MCF 10A (cell line): ENCODE data around the gene SPI1. TPM values are rescaled to one million over a fixed set of nuclear protein-coding genes. Genes with fewer than 3 reads are reported as not detected.

Experiments used
- BruUV-seq: library from RNA; stranded (reverse); fragments of 400-500 nt; replicated peaks from 2 replicates; lab custom pipeline; 2021; lab: Mats Ljungman, UMichigan
- CTCF ChIA-PET: fragments of 300-600 bp; sonication (Branson Sonifier 250); formaldehyde crosslinking; extraction: SDS; loops from one replicate; lab custom pipeline; 2021; ENCODE audit warnings: antibody characterized with exemption, inconsistent platforms; lab: Yijun Ruan, JAX
- POLR2A ChIA-PET: fragments of 300-600, 350-650 bp; sonication (Branson Sonifier 250); formaldehyde crosslinking; extraction: SDS; loops from one replicate; lab custom pipeline; 2020; ENCODE audit warnings: antibody characterized with exemption, inconsistent platforms; lab: Yijun Ruan, JAX
- DNase-seq: peaks from one replicate; pipeline ENCODE4 v3.0.0-alpha.2; 2018; ENCODE audit not compliant: unreplicated experiment
- H3K27ac Mint-ChIP-seq: one replicate; pipeline ENCODE4 v1.8.0; 2022; ENCODE audit warnings: mild to moderate bottlenecking, low read depth, mixed read lengths; ENCODE audit not compliant: unreplicated experiment
- H3K27me3 Mint-ChIP-seq: one replicate; pipeline ENCODE4 v1.8.0; 2022; ENCODE audit warnings: mixed read lengths; ENCODE audit not compliant: insufficient read depth, unreplicated experiment
- H3K36me3 Mint-ChIP-seq: one replicate; pipeline ENCODE4 v1.8.0; 2022; ENCODE audit warnings: mild to moderate bottlenecking, moderate library complexity, mixed read lengths; ENCODE audit not compliant: insufficient read depth, unreplicated experiment
- H3K4me1 Mint-ChIP-seq: one replicate; pipeline ENCODE4 v1.8.0; 2022; ENCODE audit warnings: mixed read lengths; ENCODE audit not compliant: insufficient read depth, unreplicated experiment
- H3K4me3 Mint-ChIP-seq: one replicate; pipeline ENCODE4 v1.8.0; 2022; ENCODE audit warnings: mild to moderate bottlenecking, moderate library complexity, mixed read lengths; ENCODE audit not compliant: unreplicated experiment
- H3K9me3 Mint-ChIP-seq: one replicate; pipeline ENCODE4 v1.8.0; 2022; ENCODE audit warnings: mixed read lengths; ENCODE audit not compliant: unreplicated experiment
- CTCF ChIP-seq: fragments of 200-600 bp; IDR thresholded peaks from one replicate; pipeline ENCODE4 v1.8.0; 2022; ENCODE audit warnings: antibody characterized with exemption, mild to moderate bottlenecking; ENCODE audit not compliant: unreplicated experiment
- intact Hi-C: fragments of 100-400 bp; cut with micrococcal nuclease; formaldehyde crosslinking; loops from 2 replicates; pipeline ENCODE4 v1.14.1; 2022
- total RNA-seq: library from RNA; stranded (reverse); gene quantifications from 2 replicates; pipeline ENCODE4 v1.2.3, GENCODE V29; 2022

SPI1 gene
- total RNA-seq, 1 experiment from 2014 or later = not detected

- BruUV-seq = no TSS peak
- ChIA-PET POLR2A (interaction anchor here (0.6 kb wide), 1 partner anchor 347 kb away, joined by 4 read pairs; no protein-coding TSS in a partner anchor), CTCF (interaction anchor here (0.6 to 0.8 kb wide), 2 partner anchors 20 to 40 kb away, joined by 3 read pairs; no protein-coding TSS in a partner anchor)
- Mint-ChIP-seq H3K9me3 (no peaks in the 10 kb centered on the region), H3K4me1 (no peaks in the 10 kb centered on the region), H3K27ac (no peak overlapping the region), H3K4me3 (no peak overlapping the region), H3K36me3 (peaks cover 11% of the 10 kb centered on the region), H3K27me3 (no peaks in the 10 kb centered on the region)
- no peak for TF ChIP-seq CTCF
- no peak for DNase-seq
- intact Hi-C loops = no loop called here
Observed at GRCh38 chr11:47333886-47334443, 44.4 kb downstream of the SPI1 start.

- intact Hi-C loops = no loop called here
- Mint-ChIP-seq H3K9me3 (no peaks in the 10 kb centered on the region), H3K27me3 (no peaks in the 10 kb centered on the region), H3K36me3 (peaks cover 11% of the 10 kb centered on the region), H3K4me1 (no peaks in the 10 kb centered on the region), H3K27ac (no peak overlapping the region), H3K4me3 (no peak overlapping the region)
- no peak for TF ChIP-seq CTCF
- no TSS peak for BruUV-seq
- DNase-seq = no peak
- ChIA-PET POLR2A (interaction anchor here (0.6 kb wide), 1 partner anchor 348 kb away, joined by 4 read pairs; no protein-coding TSS in a partner anchor), CTCF (interaction anchor here (0.8 kb wide), 1 partner anchor 41 kb away, joined by 3 read pairs; no protein-coding TSS in a partner anchor)
Observed at GRCh38 chr11:47333526-47333845, 44.9 kb downstream of the SPI1 start.

- H3K36me3 Mint-ChIP-seq = peaks cover 15% of the 10 kb centered on the region
- POLR2A ChIA-PET = interaction anchor here (0.6 kb wide), 1 partner anchor 348 kb away, joined by 4 read pairs; no protein-coding TSS in a partner anchor
- H3K9me3 Mint-ChIP-seq = no peaks in the 10 kb centered on the region
- intact Hi-C loops = no loop called here
- BruUV-seq = no TSS peak
- CTCF ChIA-PET = interaction anchor here (0.7 kb wide), 1 partner anchor 161 kb away, joined by 3 read pairs; no protein-coding TSS in a partner anchor
- H3K4me1 Mint-ChIP-seq = no peaks in the 10 kb centered on the region
- DNase-seq = no peak
- no peak overlapping the region for H3K27ac Mint-ChIP-seq
- H3K4me3 Mint-ChIP-seq = no peak overlapping the region
- H3K27me3 Mint-ChIP-seq = no peaks in the 10 kb centered on the region
- no peak for TF ChIP-seq CTCF
Observed at GRCh38 chr11:47332791-47333525, 45.4 kb downstream of the SPI1 start.

- no TSS peak for BruUV-seq
- Mint-ChIP-seq H3K4me1 (no peaks in the 10 kb centered on the region), H3K27me3 (no peaks in the 10 kb centered on the region), H3K36me3 (peaks cover 21% of the 10 kb centered on the region), H3K9me3 (no peaks in the 10 kb centered on the region), H3K4me3 (no peak overlapping the region), H3K27ac (no peak overlapping the region)
- ChIA-PET POLR2A (no interaction called here), CTCF (interaction anchor here (0.7 kb wide), 1 partner anchor 160 kb away, joined by 3 read pairs; no protein-coding TSS in a partner anchor)
- no peak for TF ChIP-seq CTCF
- DNase-seq = no peak
- intact Hi-C loops = no loop called here
Observed at GRCh38 chr11:47332303-47332711, 46.0 kb downstream of the SPI1 start.
